Peyer's patch (tissue), 4 donors: ENCODE data around the gene CARHSP1. TPM values are rescaled to one million over a fixed set of nuclear protein-coding genes. Genes with fewer than 3 reads are reported as not detected.

Source experiments
- DNase-seq, 3 donors: peaks; one replicate each; pipeline ENCODE4 v3.0.0-alpha.2; 2017 to 2019
- H3K27ac ChIP-seq, 4 donors: fragments of 200-600 bp; sonication (generic); one replicate each; pipeline ENCODE4 v1.5.1; 2016 to 2019
- H3K27me3 ChIP-seq, 2 donors: fragments of 200-600 bp; sonication (generic); one replicate each; pipeline ENCODE4 v1.5.1; 2019
- H3K36me3 ChIP-seq, 3 donors: fragments of 200-600 bp; sonication (generic); one replicate each; pipeline ENCODE4 v1.5.1; 2016 to 2019
- H3K4me1 ChIP-seq, 4 donors: fragments of 200-600 bp; sonication (generic); one replicate each; pipeline ENCODE4 v1.5.1; 2016 to 2019
- H3K4me3 ChIP-seq, 4 donors: fragments of 200-600 bp; sonication (generic); 1 replicate in 3 of 4; 2 replicates in 1 of 4; pipeline ENCODE4 v1.5.1; 2016 to 2019; ENCODE audit warnings: mild to moderate bottlenecking in 1 of 4
- H3K9me3 ChIP-seq, 4 donors: fragments of 200-600 bp; sonication (generic); one replicate each; pipeline ENCODE4 v1.5.1; 2016 to 2019; ENCODE audit warnings: mild to moderate bottlenecking in 1 of 4
- CTCF ChIP-seq, 6 experiments: fragments of 450-650 bp in 4 of 6; fragments of 200-600 bp in 2 of 6; sonication (generic) in 1 of 6; IDR thresholded peaks; one replicate each; pipeline ENCODE4 v1.5.1; 2017 to 2019; ENCODE audit warnings: antibody characterized with exemption in 6 of 6, mild to moderate bottlenecking in 3 of 6, moderate library complexity in 1 of 6
- POLR2A ChIP-seq, 2 donors: fragments of 450-650 bp; IDR thresholded peaks; one replicate each; pipeline ENCODE4 v1.5.1; 2017; ENCODE audit warnings: antibody characterized with exemption in 2 of 2, mild to moderate bottlenecking in 2 of 2, moderate library complexity in 2 of 2
- total RNA-seq, 4 donors: library from RNA; depleted of rRNA; stranded (reverse); fragments of >200 nt; gene quantifications; one replicate each; pipeline ENCODE4 v1.1.0, GENCODE V29; 2016

The CARHSP1 gene
- total RNA-seq, 4 donors from 2014 or later = 35.4 to 102 (median 52.4) TPM

- no peaks in the 10 kb centered on the region for H3K4me1 ChIP-seq
- no peaks in the 10 kb centered on the region for H3K9me3 ChIP-seq
- no peak overlapping the region for H3K4me3 ChIP-seq
- TF ChIP-seq CTCF (IDR thresholded peaks at IDR 0.05) = no peak
- TF ChIP-seq POLR2A (IDR thresholded peaks at IDR 0.05) = no peak
- no peaks in the 10 kb centered on the region for H3K27me3 ChIP-seq
- H3K36me3 ChIP-seq = peaks cover 0 to 88% (median 4%) of the 10 kb centered on the region in 3 donors
- DNase-seq = no peak
- H3K27ac ChIP-seq = no peak overlapping the region
Measured at GRCh38 chr16:8818504-8819270, 50.1 kb downstream of the CARHSP1 start.

GRCh38 chr16:8816967-8817655, 51.7 kb downstream of the CARHSP1 start:
- H3K36me3 ChIP-seq = peaks cover 0 to 98% (median 4%) of the 10 kb centered on the region in 3 donors
- no peak for TF ChIP-seq CTCF (IDR thresholded peaks at IDR 0.05)
- TF ChIP-seq POLR2A (IDR thresholded peaks at IDR 0.05) = no peak

GRCh38 chr16:8814095-8814806, 54.6 kb downstream of the CARHSP1 start:
- peaks cover 0 to 98% (median 4%) of the 10 kb centered on the region in 3 donors for H3K36me3 ChIP-seq
- no peak overlapping the region for H3K4me3 ChIP-seq
- no peak for DNase-seq
- H3K9me3 ChIP-seq = no peaks in the 10 kb centered on the region
- H3K27ac ChIP-seq = no peak overlapping the region
- TF ChIP-seq POLR2A (IDR thresholded peaks at IDR 0.05) (no peak), CTCF (IDR thresholded peaks at IDR 0.05) (no peak)
- H3K4me1 ChIP-seq = no peaks in the 10 kb centered on the region
- no peaks in the 10 kb centered on the region for H3K27me3 ChIP-seq

More at GRCh38 chr16:8816967-8817655, 51.7 kb downstream of the CARHSP1 start:
- Histone ChIP-seq H3K9me3 (no peaks in the 10 kb centered on the region), H3K4me3 (no peak overlapping the region), H3K27me3 (no peaks in the 10 kb centered on the region), H3K4me1 (no peaks in the 10 kb centered on the region), H3K27ac (no peak overlapping the region)
- DNase-seq = no peak

- Histone ChIP-seq H3K36me3 (peaks cover 0 to 98% (median 0%) of the 10 kb centered on the region in 3 donors), H3K4me1 (no peaks in the 10 kb centered on the region), H3K9me3 (no peaks in the 10 kb centered on the region), H3K27ac (no peak overlapping the region), H3K27me3 (no peaks in the 10 kb centered on the region), H3K4me3 (no peak overlapping the region)
- TF ChIP-seq POLR2A (IDR thresholded peaks at IDR 0.05) = no peak
- no peak for TF ChIP-seq CTCF (IDR thresholded peaks at IDR 0.05)
- no peak for DNase-seq
Measured at GRCh38 chr16:8812162-8812843, 56.5 kb downstream of the CARHSP1 start.
